CD4-positive, alpha-beta T cell (primary cell): ENCODE results near the gene MELTF. TPM values are rescaled to one million over a fixed set of nuclear protein-coding genes. Genes with fewer than 3 reads are reported as not detected.

ENCODE experiments used
- ATAC-seq: fragments of 200-7000 bp; cut with Tn5 transposase; one replicate; pipeline ENCODE4 v1.10.0; 2022; ENCODE audit warnings: mild to moderate bottlenecking; ENCODE audit not compliant: poor library complexity
- CTCF ChIA-PET: fragments of 350-600 bp; sonication (Branson Sonifier 250); formaldehyde crosslinking; loops from one replicate; lab custom pipeline; 2021; ENCODE audit warnings: antibody characterized with exemption, inconsistent platforms; lab: Charles Lee
- POLR2A ChIA-PET: fragments of 350-600 bp; sonication (Branson Sonifier 250); formaldehyde crosslinking; loops from one replicate; lab custom pipeline; 2021; ENCODE audit warnings: antibody characterized with exemption, inconsistent platforms; lab: Charles Lee
- DNase-seq, 14 experiments: peaks; one replicate each; pipeline ENCODE4 v3.0.0-alpha.2; 2013 to 2020; ENCODE audit warnings: mixed read lengths in 2 of 14
- H3K27ac ChIP-seq, 2 donors: one replicate each; pipeline versions ENCODE4 v1.5.1 to v1.7.0; 2013; ENCODE audit warnings: low read length in 2 of 2, low read depth in 1 of 2, mild to moderate bottlenecking in 1 of 2
- H3K27me3 ChIP-seq, 2 experiments: 1 replicate in 1 of 2; 2 replicates in 1 of 2; pipeline versions ENCODE4 v1.6.1 to v1.7.0; 2013; ENCODE audit warnings: low read length in 2 of 2, control low read depth in 1 of 2, mild to moderate bottlenecking in 1 of 2, moderate library complexity in 1 of 2; ENCODE audit not compliant: insufficient read depth in 2 of 2, control insufficient read depth in 1 of 2
- H3K36me3 ChIP-seq: one replicate; pipeline ENCODE4 v1.6.1; 2013; ENCODE audit warnings: low read length, control low read depth; ENCODE audit not compliant: insufficient read depth
- H3K4me1 ChIP-seq: one replicate; pipeline ENCODE4 v1.6.1; 2013; ENCODE audit warnings: low read length, control low read depth; ENCODE audit not compliant: insufficient read depth
- H3K4me3 ChIP-seq: one replicate; pipeline ENCODE4 v1.5.1; 2013; ENCODE audit warnings: mild to moderate bottlenecking, low read length, moderate library complexity
- H3K9me3 ChIP-seq, 2 experiments: 1 replicate in 1 of 2; 2 replicates in 1 of 2; pipeline versions ENCODE4 v1.6.1 to v1.7.0; 2013; ENCODE audit warnings: low read length in 2 of 2, mild to moderate bottlenecking in 2 of 2, control low read depth in 1 of 2, moderate library complexity in 1 of 2; ENCODE audit not compliant: control insufficient read depth in 1 of 2, insufficient read depth in 1 of 2
- H3K27ac Mint-ChIP-seq: one replicate; pipeline ENCODE4 v1.8.0; 2020; ENCODE audit warnings: mixed read lengths
- H3K27me3 Mint-ChIP-seq: one replicate; pipeline ENCODE4 v1.8.0; 2021; ENCODE audit warnings: mixed read lengths
- H3K36me3 Mint-ChIP-seq: one replicate; pipeline ENCODE4 v1.8.0; 2021; ENCODE audit warnings: low read depth, mixed read lengths
- H3K4me1 Mint-ChIP-seq: one replicate; pipeline ENCODE4 v1.8.0; 2021; ENCODE audit warnings: low read depth, mixed read lengths
- H3K4me3 Mint-ChIP-seq: one replicate; pipeline ENCODE4 v1.8.0; 2020; ENCODE audit warnings: mild to moderate bottlenecking, mixed read lengths
- H3K9me3 Mint-ChIP-seq: one replicate; pipeline ENCODE4 v1.8.0; 2020; ENCODE audit warnings: mixed read lengths
- CTCF ChIP-seq: fragments of 200-600 bp; IDR thresholded peaks from one replicate; pipeline ENCODE4 v1.8.0; 2022; ENCODE audit warnings: antibody characterized with exemption, mild to moderate bottlenecking
- intact Hi-C, 2 experiments: fragments of 100-400 bp; cut with DNase I in 1 of 2; cut with micrococcal nuclease in 1 of 2; formaldehyde crosslinking; loops; one replicate each; pipeline versions ENCODE4 v1.15.1 to v1.9.0; 2023 to 2025; cut with DNase I, micrococcal nuclease
- total RNA-seq, 174 experiments: library from RNA in 2 of 174; stranded (reverse) in 2 of 174; gene quantifications; one replicate each; pipeline ENCODE4 v1.2.3 and lab custom pipeline; 2021 to 2026

MELTF gene
- total RNA-seq, 2 experiments from 2014 or later, result 0.89 to 1.2 TPM

DNA sequence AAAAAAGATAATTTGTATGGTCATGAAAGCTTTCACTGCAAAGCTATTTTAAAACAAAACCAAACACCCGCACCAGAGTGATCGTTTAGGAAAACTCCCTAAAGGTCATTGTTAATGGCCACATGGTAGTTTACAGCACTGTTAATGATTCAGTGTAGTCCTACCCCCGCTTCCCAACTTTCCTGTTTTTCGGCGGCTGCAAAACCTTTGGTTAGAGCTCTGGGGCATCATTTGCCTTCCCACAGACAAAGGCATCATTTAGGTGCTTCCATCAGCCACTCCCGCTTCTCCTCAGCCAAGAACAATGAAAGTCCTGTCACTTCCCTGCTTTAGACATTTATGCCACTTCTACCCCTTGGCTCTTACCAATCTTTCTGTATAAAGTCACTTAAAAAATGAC is 10.6 kb downstream of the MELTF start:
- H3K27ac ChIP-seq, result no peak overlapping the region
- ATAC-seq, result no peak
- intact Hi-C loops, result no loop called here
- Mint-ChIP-seq H3K4me1 (no peaks in the 10 kb centered on the region), H3K36me3 (no peaks in the 10 kb centered on the region), H3K4me3 (no peak overlapping the region), H3K9me3 (no peaks in the 10 kb centered on the region), H3K27ac (no peak overlapping the region), H3K27me3 (no peaks in the 10 kb centered on the region)
- no peak for DNase-seq
- no peak for TF ChIP-seq CTCF
- POLR2A ChIA-PET, result no interaction called here
- no peaks in the 10 kb centered on the region for H3K36me3 ChIP-seq
- peaks cover 9% of the 10 kb centered on the region for H3K4me1 ChIP-seq
- H3K27me3 ChIP-seq, result no peaks in the 10 kb centered on the region
- H3K9me3 ChIP-seq, result peaks cover 0 to 5% of the 10 kb centered on the region in 2 experiments
- H3K4me3 ChIP-seq, result no peak overlapping the region
- CTCF ChIA-PET, result no interaction called here

- Histone ChIP-seq H3K36me3 (no peaks in the 10 kb centered on the region), H3K9me3 (peaks cover 0 to 5% of the 10 kb centered on the region in 2 experiments), H3K27ac (no peak overlapping the region), H3K4me1 (no peaks in the 10 kb centered on the region), H3K4me3 (no peak overlapping the region), H3K27me3 (no peaks in the 10 kb centered on the region)
- Mint-ChIP-seq H3K27ac (no peak overlapping the region), H3K4me3 (no peak overlapping the region), H3K9me3 (no peaks in the 10 kb centered on the region), H3K4me1 (no peaks in the 10 kb centered on the region), H3K36me3 (no peaks in the 10 kb centered on the region), H3K27me3 (no peaks in the 10 kb centered on the region)
- DNase-seq, result no peak
- POLR2A ChIA-PET, result no interaction called here
- TF ChIP-seq CTCF, result no peak
- intact Hi-C loops, result no loop called here
- CTCF ChIA-PET, result no interaction called here
- no peak for ATAC-seq
Measured at GRCh38 chr3:197017003-197017402, 12.6 kb downstream of the MELTF start.

DNA sequence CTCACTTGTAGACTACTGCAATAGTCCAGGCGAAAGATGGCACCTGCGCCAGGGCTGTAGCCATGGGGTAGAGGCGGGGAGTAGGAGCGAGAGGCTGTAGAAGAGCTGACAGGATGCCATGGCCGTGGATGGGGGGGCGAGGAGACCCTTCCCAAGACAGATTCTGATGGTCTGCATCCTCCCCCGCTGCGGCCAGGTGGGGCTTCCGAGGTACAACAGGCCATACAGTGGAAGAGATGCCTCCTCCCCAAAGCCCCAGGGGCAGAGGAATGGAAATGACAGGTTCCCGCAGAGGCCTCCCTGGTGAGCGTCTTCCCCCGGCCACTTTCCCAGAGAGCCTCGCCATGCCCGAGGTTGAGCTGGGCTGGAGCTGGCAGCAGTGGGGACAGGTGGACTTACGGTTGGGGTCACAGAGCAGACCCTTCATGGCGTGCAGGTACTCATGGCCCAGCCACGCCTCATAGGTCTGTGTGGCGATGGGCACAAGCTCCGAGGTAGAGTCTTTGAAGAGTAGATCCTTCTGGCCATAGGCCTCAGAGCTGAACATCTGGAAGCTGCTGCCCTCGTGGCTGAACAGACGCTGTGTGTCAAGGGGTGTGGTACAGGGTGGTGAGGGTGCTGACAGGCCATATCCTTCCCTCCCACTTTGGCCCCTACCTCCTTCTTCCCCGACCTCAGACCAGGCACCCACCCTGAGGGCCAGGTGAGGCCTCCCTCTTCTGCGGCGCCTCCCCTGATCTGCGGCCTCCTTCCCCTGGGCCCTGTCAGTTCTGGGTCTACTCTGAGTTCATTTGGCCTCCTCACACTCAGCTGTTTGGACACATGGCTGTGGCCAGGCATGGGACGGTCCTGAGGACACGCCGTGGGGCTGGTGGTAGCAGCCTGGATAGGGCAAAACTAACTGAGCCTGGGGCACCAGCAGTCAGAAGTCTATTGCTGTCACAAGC is 13.6 kb downstream of the MELTF start:
- Histone ChIP-seq H3K4me1 (no peaks in the 10 kb centered on the region), H3K27me3 (no peaks in the 10 kb centered on the region), H3K36me3 (no peaks in the 10 kb centered on the region), H3K27ac (no peak overlapping the region), H3K4me3 (no peak overlapping the region), H3K9me3 (peaks cover 0 to 5% of the 10 kb centered on the region in 2 experiments)
- Mint-ChIP-seq H3K36me3 (no peaks in the 10 kb centered on the region), H3K27ac (no peak overlapping the region), H3K9me3 (no peaks in the 10 kb centered on the region), H3K4me3 (no peak overlapping the region), H3K4me1 (no peaks in the 10 kb centered on the region), H3K27me3 (no peaks in the 10 kb centered on the region)
- DNase-seq (no peak), ATAC-seq (no peak)
- ChIA-PET POLR2A (no interaction called here), CTCF (no interaction called here)
- intact Hi-C loops, result no loop called here
- no peak for TF ChIP-seq CTCF
